Measurements from ENCODE around the gene TREH. TPM values are rescaled to one million over a fixed set of nuclear protein-coding genes. Genes with fewer than 3 reads are reported as not detected.

The TREH gene
- total RNA-seq, 4 donors from 2014 or later: not detected

DNA sequence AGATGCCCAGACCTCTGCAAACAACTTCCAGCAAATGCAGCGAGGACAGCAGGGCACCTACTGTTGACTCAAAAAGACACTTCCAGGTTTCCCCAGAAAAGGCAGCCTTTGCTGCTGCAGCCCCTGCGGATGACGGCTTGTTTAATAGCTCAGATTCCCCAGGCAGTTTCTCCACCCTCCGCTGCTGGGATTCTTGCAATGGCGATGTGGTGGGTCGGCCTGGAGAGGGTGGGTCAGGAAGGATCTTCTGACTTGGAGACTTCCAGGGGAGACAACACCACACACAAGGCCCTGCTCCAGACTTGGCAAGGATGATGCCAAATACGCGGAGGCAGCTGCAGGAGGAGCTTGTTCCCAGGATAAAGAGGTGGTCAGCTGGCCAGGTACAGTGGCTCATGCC is 17.9 kb upstream of the TREH start:
- no peaks in the 10 kb centered on the region for H3K4me1 ChIP-seq
- H3K9me3 ChIP-seq: peaks cover 0 to 4% (median 0%) of the 10 kb centered on the region in 4 donors
- intact Hi-C loops (cut with DNase I): loop anchor here (10.0 kb wide), 1 partner anchor 67 kb away; no protein-coding TSS in a partner anchor
- no peak for DNase-seq (ENCODE audit: extremely low spot score)
- 77% methylated on average over 7 of the region's 8 CpGs for WGBS
- no peak for TF ChIP-seq POLR2A (IDR thresholded peaks at IDR 0.05; ENCODE audit: low read depth)
- TF ChIP-seq POLR2AphosphoS5 (IDR thresholded peaks at IDR 0.05): no peak
- no peak for TF ChIP-seq EP300 (IDR thresholded peaks at IDR 0.05)
- TF ChIP-seq, protein P1, sequence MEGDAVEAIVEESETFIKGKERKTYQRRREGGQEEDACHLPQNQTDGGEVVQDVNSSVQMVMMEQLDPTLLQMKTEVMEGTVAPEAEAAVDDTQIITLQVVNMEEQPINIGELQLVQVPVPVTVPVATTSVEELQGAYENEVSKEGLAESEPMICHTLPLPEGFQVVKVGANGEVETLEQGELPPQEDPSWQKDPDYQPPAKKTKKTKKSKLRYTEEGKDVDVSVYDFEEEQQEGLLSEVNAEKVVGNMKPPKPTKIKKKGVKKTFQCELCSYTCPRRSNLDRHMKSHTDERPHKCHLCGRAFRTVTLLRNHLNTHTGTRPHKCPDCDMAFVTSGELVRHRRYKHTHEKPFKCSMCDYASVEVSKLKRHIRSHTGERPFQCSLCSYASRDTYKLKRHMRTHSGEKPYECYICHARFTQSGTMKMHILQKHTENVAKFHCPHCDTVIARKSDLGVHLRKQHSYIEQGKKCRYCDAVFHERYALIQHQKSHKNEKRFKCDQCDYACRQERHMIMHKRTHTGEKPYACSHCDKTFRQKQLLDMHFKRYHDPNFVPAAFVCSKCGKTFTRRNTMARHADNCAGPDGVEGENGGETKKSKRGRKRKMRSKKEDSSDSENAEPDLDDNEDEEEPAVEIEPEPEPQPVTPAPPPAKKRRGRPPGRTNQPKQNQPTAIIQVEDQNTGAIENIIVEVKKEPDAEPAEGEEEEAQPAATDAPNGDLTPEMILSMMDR (IDR thresholded peaks at IDR 0.05): no peak
- H3K36me3 ChIP-seq: no peaks in the 10 kb centered on the region
- no peak overlapping the region for H3K4me3 ChIP-seq
- H3K27ac ChIP-seq (replicated peaks in 1 of 4): no peak overlapping the region
- H3K27me3 ChIP-seq: no peaks in the 10 kb centered on the region

DNA sequence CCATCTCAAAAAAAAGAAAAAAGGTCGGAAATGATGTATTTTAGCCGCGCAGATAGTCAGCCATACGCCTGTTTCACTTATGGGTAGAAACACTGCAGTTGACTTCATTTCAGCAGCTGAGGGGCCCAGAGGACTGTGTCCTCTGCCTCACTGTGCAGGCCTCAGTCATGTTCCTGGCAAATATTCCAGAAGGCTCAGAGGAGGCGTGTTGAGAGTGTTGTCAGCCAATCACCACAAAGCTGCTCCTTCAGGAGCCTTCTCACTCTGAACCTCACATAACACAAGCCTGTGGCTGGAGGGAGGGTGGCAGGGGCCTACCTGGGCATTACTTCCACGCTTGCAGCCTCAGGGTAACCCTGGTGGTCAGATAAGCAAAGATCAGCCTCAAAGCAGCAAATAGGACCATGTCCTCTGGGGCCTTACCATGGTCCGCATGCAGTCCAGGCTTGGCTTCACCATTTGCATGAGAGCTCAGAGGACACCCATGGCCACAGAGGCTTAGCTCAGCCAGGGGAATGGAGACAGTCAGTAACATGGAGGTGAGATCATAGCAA is 17.3 kb upstream of the TREH start:
- Histone ChIP-seq H3K27ac (replicated peaks in 1 of 4) (no peak overlapping the region), H3K36me3 (no peaks in the 10 kb centered on the region), H3K27me3 (no peaks in the 10 kb centered on the region), H3K9me3 (peaks cover 0 to 4% (median 0%) of the 10 kb centered on the region in 4 donors), H3K4me1 (peaks cover 0 to 2% (median 0%) of the 10 kb centered on the region in 4 donors), H3K4me3 (no peak overlapping the region)
- 96% methylated on average over 7 of the region's 7 CpGs for WGBS
- no peak for DNase-seq (ENCODE audit: extremely low spot score)
- intact Hi-C loops (cut with DNase I): loop anchor here (10.0 kb wide), 1 partner anchor 68 kb away; no protein-coding TSS in a partner anchor
- TF ChIP-seq POLR2AphosphoS5 (IDR thresholded peaks at IDR 0.05): no peak
- no peak for TF ChIP-seq EP300 (IDR thresholded peaks at IDR 0.05)
- TF ChIP-seq, protein P1 (IDR thresholded peaks at IDR 0.05): no peak
- no peak for TF ChIP-seq POLR2A (IDR thresholded peaks at IDR 0.05; ENCODE audit: low read depth)

DNA sequence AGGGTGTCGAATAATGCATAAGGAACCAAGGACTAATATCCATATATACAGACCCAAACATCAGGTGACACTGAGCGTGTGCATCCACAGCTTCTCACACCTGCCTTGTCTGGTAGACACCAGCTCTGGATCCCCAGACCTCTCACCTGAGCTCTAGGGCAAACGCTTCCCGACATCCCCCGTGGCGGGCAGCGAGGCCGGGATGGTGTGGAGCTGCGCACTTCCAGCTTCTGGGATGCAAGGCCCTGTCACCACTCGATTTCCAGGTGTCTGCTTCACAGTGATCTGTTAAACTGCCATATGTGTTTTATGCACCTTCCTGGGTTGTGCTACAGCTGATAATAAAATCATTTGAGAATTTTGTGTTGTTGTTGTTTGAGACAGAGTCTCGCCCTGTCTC is 15.3 kb upstream of the TREH start:
- Histone ChIP-seq H3K27ac (replicated peaks in 1 of 4) (no peak overlapping the region), H3K9me3 (no peaks in the 10 kb centered on the region), H3K4me1 (peaks cover 8 to 14% (median 11%) of the 10 kb centered on the region in 4 donors), H3K27me3 (no peaks in the 10 kb centered on the region), H3K36me3 (no peaks in the 10 kb centered on the region), H3K4me3 (no peak overlapping the region)
- intact Hi-C loops (cut with DNase I): loop anchor here (10.0 kb wide), 1 partner anchor 70 kb away; no protein-coding TSS in a partner anchor
- 98% methylated on average over 11 of the region's 11 CpGs for WGBS
- DNase-seq (ENCODE audit: extremely low spot score): no peak
- TF ChIP-seq POLR2AphosphoS5 (IDR thresholded peaks at IDR 0.05) (no peak), POLR2A (IDR thresholded peaks at IDR 0.05; ENCODE audit: low read depth) (no peak), EP300 (IDR thresholded peaks at IDR 0.05) (no peak)
- TF ChIP-seq, protein P1 (IDR thresholded peaks at IDR 0.05): no peak

DNA sequence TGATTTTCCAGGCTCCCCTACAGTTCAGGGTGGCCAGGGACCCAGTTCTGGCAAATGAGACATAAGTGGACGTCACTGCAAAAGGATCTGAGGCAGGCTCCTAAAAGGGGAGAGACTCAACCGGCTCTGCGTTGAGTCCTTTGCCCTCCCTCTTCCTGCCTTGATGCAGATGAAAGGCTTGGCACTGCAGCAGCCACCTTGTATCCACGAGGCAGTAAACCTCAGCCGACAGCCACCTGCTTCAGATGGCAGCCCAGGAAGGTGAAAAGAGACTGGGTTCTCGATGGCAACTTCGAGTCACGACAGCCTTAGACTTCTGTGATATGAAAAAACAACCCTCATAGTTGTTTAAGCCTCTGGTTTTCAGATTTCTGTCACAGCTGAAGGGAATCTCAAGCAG is 14.7 kb upstream of the TREH start:
- 94% methylated on average over 8 of the region's 8 CpGs for WGBS
- H3K27me3 ChIP-seq: no peaks in the 10 kb centered on the region
- DNase-seq (ENCODE audit: extremely low spot score): no peak
- no peak for TF ChIP-seq POLR2A (IDR thresholded peaks at IDR 0.05; ENCODE audit: low read depth)
- TF ChIP-seq, protein P1 (IDR thresholded peaks at IDR 0.05): no peak
- no peak for TF ChIP-seq EP300 (IDR thresholded peaks at IDR 0.05)
- no peak for TF ChIP-seq POLR2AphosphoS5 (IDR thresholded peaks at IDR 0.05)
- H3K4me3 ChIP-seq: no peak overlapping the region
- H3K4me1 ChIP-seq: peaks cover 14 to 20% (median 17%) of the 10 kb centered on the region in 4 donors
- H3K27ac ChIP-seq (replicated peaks in 1 of 4): no peak overlapping the region
- intact Hi-C loops (cut with DNase I): loop anchor here (10.0 kb wide), 1 partner anchor 71 kb away; no protein-coding TSS in a partner anchor
- no peaks in the 10 kb centered on the region for H3K9me3 ChIP-seq
- no peaks in the 10 kb centered on the region for H3K36me3 ChIP-seq

All from esophagus muscularis mucosa (tissue), 4 donors.